Measurements from ENCODE around the gene YJEFN3.

Gene YJEFN3

DNA sequence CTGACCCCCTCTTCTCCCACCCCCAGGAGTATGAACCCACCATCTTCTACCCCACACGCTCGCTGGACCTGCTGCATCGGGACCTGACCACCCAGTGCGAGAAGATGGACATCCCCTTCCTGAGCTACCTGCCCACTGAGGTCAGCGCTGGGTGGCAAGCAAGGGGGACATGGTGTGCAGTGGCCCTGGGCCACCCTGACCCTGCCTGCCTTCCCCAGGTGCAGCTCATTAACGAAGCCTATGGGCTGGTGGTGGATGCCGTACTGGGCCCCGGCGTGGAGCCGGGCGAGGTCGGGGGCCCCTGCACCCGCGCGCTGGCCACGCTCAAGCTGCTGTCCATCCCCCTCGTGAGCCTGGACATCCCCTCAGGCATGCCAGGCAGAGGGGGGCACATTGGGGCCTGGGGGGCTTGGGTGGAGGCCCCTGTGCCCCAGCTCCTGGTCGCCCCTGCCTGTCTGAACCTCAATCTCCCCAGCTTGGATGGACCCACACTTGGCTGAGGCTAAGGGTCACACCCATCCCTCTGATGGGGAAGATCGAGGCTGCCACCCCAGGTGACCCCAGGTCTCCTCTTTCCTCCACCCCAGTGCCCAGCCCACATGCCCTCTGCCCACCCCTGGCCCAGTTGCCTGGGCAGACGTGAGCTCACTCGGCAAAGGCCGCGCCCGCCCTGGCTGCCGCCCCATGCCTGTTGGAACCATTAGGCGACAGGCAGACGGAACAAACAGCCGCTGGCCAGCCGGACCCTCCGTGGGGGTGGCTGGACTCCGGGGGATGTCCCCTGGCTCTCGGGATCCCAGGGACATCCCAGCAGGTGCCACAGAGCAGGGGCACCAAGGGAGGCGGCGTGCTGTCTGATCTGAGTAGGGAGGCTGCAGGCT lies 6.8 kb downstream of the YJEFN3 start:
- Histone ChIP-seq H3K27me3 (ENCODE audit: control insufficient read depth, insufficient read depth, low read length) (peaks cover 37% of the 10 kb centered on the region), H3K27ac (ENCODE audit: low read depth, low read length) (no peak overlapping the region), H3K9me3 (ENCODE audit: control insufficient read depth, insufficient read depth, low read depth, low read length) (no peaks in the 10 kb centered on the region), H3K36me3 (ENCODE audit: control insufficient read depth, insufficient read depth, low read length) (no peaks in the 10 kb centered on the region; the same call in 1 of the 2 replicates), H3K9ac (ENCODE audit: low read length) (no peak overlapping the region), H3K4me3 (ENCODE audit: low read depth, low read length) (no peak overlapping the region), H3K4me1 (ENCODE audit: control insufficient read depth, insufficient read depth, low read length) (peaks cover 14% of the 10 kb centered on the region; the same call in 1 of the 2 replicates)

DNA sequence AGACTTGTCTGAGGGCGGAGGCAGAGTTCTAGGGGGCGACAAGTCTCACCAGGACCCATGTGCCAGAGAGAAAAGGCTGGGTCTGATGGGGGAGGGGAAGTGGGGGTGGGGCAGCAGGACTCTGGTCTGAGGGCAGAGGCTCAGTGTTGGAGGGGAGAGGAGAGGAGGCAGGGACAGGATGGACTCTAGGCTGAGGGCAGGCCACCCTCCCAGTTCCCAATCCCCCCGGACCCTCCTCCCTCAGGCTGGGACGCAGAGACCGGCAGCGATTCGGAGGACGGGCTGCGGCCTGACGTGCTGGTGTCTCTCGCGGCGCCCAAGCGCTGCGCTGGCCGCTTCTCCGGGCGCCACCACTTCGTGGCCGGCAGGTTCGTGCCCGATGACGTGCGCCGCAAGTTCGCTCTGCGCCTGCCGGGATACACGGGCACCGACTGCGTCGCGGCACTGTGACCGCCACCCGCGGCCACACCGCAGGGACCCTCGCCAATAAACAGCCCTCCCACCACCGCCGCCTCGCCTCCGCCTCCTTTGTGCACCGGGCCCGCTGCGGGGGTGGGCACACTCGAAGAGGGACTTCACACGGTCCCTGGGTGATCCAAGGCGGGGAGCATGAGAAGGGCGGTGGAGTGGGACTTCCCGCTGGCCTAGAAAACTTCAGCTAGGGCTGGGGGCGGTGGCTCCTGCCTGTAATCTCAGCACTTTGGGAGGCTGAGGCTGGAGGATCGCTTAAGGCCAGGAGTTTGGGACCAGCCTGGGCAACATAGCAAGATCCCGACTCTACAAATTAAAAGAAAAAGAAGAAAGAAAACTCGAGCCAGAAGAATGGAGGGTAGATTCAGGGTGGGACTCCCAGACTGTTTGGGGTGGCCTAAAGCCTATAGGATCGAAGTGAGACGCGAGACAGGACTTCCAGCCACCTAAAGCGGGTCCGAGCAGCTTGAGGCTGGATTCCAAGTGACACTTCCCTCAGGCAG lies 8.7 kb downstream of the YJEFN3 start:
- Histone ChIP-seq H3K27me3 (ENCODE audit: control insufficient read depth, insufficient read depth, low read length) (peaks cover 41% of the 10 kb centered on the region), H3K9ac (ENCODE audit: low read length) (no peak overlapping the region), H3K4me1 (ENCODE audit: control insufficient read depth, insufficient read depth, low read length) (peaks cover 11% of the 10 kb centered on the region; the same call in 1 of the 2 replicates), H3K9me3 (ENCODE audit: control insufficient read depth, insufficient read depth, low read depth, low read length) (no peaks in the 10 kb centered on the region), H3K36me3 (ENCODE audit: control insufficient read depth, insufficient read depth, low read length) (no peaks in the 10 kb centered on the region; the same call in 1 of the 2 replicates), H3K4me3 (ENCODE audit: low read depth, low read length) (peak overlapping the region; percentile 68), H3K27ac (ENCODE audit: low read depth, low read length) (no peak overlapping the region)

DNA sequence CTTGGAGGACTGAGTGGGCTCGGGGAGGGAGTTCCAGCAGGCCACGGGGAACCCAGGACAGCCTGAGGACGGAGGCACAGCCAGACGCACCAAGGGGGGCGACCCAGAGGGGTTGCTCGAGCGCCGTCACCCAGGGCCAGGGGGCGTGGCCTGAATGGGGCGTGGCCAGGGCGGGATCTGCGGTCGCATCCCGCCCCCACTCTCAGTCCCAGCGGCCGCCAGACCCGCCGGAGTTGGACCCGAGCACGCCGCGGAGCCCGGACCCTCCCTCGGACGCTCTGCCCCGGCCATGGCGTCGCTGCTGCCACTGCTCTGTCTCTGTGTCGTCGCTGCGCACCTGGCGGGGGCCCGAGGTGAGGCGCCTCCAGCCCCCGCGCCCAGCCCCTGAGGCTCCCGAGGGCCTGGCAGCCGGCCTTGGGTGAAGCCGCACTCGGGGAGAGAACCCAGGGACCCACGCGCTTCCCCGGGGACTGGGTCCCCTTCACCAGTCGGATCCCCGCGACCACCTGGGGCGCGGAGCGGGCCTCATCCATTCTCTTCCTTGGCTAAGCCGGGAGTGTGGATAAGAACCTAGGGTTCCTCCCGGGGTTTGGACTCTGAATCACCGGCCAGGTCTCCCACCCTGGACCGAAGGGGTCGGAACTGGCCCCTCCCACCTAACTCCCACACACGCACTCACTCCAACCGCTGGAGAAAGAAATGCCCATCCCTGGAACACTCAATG lies 9.5 kb downstream of the YJEFN3 start, which contains the start of gene CILP2:
Gene CILP2 (plus strand): TSS at position 205 of the 724 bp plus-strand sequence. CDS start 85 bp downstream, at position 290.
- Histone ChIP-seq H3K27me3 (ENCODE audit: control insufficient read depth, insufficient read depth, low read length) (peaks cover 41% of the 10 kb centered on the region), H3K9me3 (ENCODE audit: control insufficient read depth, insufficient read depth, low read depth, low read length) (no peaks in the 10 kb centered on the region), H3K4me1 (ENCODE audit: control insufficient read depth, insufficient read depth, low read length) (peaks cover 8% of the 10 kb centered on the region; the same call in 1 of the 2 replicates), H3K27ac (ENCODE audit: low read depth, low read length) (no peak within 1 kb of the TSS), H3K4me3 (ENCODE audit: low read depth, low read length) (peak within 1 kb of the TSS; percentile 68), H3K36me3 (ENCODE audit: control insufficient read depth, insufficient read depth, low read length) (no peaks in the 10 kb centered on the region; the same call in 1 of the 2 replicates), H3K9ac (ENCODE audit: low read length) (peak within 1 kb of the TSS; percentile 27)

DNA sequence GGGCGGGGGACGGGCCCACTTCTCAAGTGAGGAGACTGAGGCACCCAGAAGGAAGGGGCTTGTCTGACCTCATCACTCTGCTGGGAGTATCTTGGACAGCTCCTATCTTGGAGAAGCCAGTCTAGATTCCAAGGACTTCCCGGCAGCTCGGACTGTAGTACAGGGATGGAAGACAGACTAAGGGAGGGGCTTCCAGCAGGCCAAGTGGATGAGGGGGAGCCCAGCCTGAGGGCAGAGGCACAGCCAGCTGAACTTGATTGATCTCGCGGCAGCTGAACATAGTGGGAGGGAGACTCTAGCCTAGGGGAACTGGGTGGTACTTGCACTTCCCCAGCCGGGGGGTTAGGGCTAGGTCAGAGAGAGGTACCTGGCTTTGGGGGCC lies 10.1 kb downstream of the YJEFN3 start:
- H3K9me3 ChIP-seq (ENCODE audit: control insufficient read depth, insufficient read depth, low read depth, low read length) = no peaks in the 10 kb centered on the region
- peaks cover 8% of the 10 kb centered on the region; the same call in 1 of the 2 replicates for H3K4me1 ChIP-seq (ENCODE audit: control insufficient read depth, insufficient read depth, low read length)
- H3K27me3 ChIP-seq (ENCODE audit: control insufficient read depth, insufficient read depth, low read length) = peaks cover 41% of the 10 kb centered on the region
- H3K9ac ChIP-seq (ENCODE audit: low read length) = no peak overlapping the region
- no peaks in the 10 kb centered on the region; the same call in 1 of the 2 replicates for H3K36me3 ChIP-seq (ENCODE audit: control insufficient read depth, insufficient read depth, low read length)
- H3K4me3 ChIP-seq (ENCODE audit: low read depth, low read length) = peak overlapping the region; percentile 68
- no peak overlapping the region for H3K27ac ChIP-seq (ENCODE audit: low read depth, low read length)

DNA sequence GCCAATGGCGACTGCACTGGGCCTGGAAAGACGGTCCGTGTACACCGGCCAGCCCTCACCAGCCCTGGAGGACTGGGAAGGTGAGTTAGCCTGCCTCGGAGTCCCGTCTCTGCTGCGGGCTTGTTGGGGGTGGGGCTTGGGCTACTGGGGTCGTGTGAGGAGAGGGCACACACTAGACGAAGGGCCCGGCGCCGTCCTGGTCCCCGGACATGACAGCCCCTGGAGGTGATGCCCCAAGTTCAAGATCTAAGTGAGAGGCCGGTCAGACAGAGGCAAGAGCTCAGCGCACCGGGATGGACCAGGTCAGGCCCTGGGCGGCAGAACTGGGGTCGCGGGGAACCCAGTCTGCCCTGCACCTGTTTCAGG lies 11.0 kb downstream of the YJEFN3 start:
- Histone ChIP-seq H3K27ac (ENCODE audit: low read depth, low read length) (no peak overlapping the region), H3K4me3 (ENCODE audit: low read depth, low read length) (no peak overlapping the region), H3K9me3 (ENCODE audit: control insufficient read depth, insufficient read depth, low read depth, low read length) (no peaks in the 10 kb centered on the region), H3K4me1 (ENCODE audit: control insufficient read depth, insufficient read depth, low read length) (peaks cover 8% of the 10 kb centered on the region; the same call in 1 of the 2 replicates), H3K9ac (ENCODE audit: low read length) (no peak overlapping the region), H3K36me3 (ENCODE audit: control insufficient read depth, insufficient read depth, low read length) (no peaks in the 10 kb centered on the region; the same call in 1 of the 2 replicates), H3K27me3 (ENCODE audit: control insufficient read depth, insufficient read depth, low read length) (peaks cover 36% of the 10 kb centered on the region)

DNA sequence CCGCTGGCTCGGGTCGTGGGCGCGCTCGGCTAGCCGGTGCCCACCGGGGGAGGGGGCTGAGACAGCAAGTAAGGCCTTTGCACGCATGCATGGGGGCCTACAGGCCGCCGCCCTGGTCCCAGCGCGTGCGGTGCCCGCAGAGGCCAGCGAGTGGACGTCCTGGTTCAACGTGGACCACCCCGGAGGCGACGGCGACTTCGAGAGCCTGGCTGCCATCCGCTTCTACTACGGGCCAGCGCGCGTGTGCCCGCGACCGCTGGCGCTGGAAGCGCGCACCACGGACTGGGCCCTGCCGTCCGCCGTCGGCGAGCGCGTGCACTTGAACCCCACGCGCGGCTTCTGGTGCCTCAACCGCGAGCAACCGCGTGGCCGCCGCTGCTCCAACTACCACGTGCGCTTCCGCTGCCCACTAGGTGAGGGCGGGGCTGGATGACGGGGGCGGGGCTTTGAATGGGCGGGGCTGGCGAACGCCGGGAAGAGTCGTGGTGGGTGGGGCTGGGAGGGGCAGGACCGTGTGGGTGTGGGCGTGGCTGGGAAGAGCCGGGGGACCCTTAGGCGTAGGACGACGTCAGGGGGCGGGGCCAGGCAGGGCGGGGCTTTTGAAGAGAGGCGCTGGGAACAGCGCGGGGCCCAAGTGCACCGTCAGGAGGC lies 11.5 kb downstream of the YJEFN3 start:
- Histone ChIP-seq H3K27ac (ENCODE audit: low read depth, low read length) (no peak overlapping the region), H3K4me3 (ENCODE audit: low read depth, low read length) (peak overlapping the region; percentile 76), H3K9ac (ENCODE audit: low read length) (no peak overlapping the region), H3K9me3 (ENCODE audit: control insufficient read depth, insufficient read depth, low read depth, low read length) (no peaks in the 10 kb centered on the region), H3K27me3 (ENCODE audit: control insufficient read depth, insufficient read depth, low read length) (peaks cover 36% of the 10 kb centered on the region), H3K36me3 (ENCODE audit: control insufficient read depth, insufficient read depth, low read length) (no peaks in the 10 kb centered on the region; the same call in 1 of the 2 replicates), H3K4me1 (ENCODE audit: control insufficient read depth, insufficient read depth, low read length) (peaks cover 8% of the 10 kb centered on the region; the same call in 1 of the 2 replicates)

DNA sequence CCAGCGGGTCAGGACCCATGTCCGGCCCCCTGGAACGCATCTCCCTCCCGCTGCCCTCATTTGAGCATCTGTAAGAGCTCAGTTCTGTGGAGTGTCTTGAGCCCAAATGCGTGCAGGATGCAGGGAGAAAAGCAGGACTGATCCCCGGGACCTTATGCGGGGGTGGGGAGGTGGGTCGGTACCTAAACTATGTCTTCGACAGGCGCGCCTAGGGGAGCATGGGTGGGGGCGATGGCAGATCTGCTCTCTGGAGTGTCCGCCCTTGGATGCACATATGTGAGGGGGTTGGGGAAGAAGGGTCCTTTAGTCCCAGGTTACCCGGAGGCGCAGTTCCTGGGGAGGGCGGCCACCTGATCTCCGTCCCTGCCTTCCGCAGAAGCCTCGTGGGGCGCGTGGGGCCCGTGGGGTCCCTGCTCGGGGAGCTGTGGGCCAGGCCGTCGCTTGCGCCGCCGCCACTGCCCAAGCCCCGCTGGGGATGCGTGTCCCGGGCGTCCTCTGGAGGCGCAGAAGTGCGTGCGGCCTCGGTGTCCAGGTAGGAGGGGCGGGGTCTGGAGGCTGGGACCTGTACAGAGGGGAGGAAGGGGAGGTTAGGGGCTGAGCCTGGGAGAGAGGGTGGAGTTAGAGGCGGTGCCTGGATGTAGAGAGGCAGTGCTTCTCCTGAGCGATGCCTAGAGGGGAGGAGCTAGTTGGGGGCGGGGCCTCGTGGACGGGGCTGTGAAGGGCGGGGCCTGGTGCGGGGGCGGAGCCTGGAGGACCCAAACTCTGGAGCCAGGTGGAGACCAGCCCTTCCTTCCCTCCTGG lies 12.2 kb downstream of the YJEFN3 start:
- Histone ChIP-seq H3K27me3 (ENCODE audit: control insufficient read depth, insufficient read depth, low read length) (peaks cover 36% of the 10 kb centered on the region), H3K9me3 (ENCODE audit: control insufficient read depth, insufficient read depth, low read depth, low read length) (no peaks in the 10 kb centered on the region), H3K36me3 (ENCODE audit: control insufficient read depth, insufficient read depth, low read length) (no peaks in the 10 kb centered on the region), H3K27ac (ENCODE audit: low read depth, low read length) (no peak overlapping the region), H3K4me1 (ENCODE audit: control insufficient read depth, insufficient read depth, low read length) (peaks cover 8% of the 10 kb centered on the region; the same call in 1 of the 2 replicates), H3K4me3 (ENCODE audit: low read depth, low read length) (peak overlapping the region; percentile 76), H3K9ac (ENCODE audit: low read length) (peak overlapping the region; percentile 42)

DNA sequence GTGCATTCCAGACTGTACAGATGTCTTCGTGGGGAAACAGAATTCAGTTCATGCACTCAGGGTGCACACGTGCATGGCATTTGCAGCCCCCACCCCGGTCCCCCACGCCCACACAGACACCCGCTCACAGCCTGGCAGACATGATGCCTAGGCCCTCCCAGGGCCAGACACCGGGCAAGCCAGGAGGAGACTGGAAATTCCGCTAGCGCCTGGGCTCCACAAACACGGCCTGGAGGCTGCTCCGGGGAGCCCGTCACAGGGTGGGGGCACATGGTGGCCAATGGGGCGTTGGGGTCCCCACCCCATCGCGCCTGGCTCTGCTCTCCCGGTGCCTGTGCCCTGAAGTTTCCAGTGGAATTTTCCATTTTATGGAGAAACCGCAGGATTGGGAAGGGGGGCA lies 12.9 kb downstream of the YJEFN3 start:
- Histone ChIP-seq H3K27ac (ENCODE audit: low read depth, low read length) (no peak overlapping the region), H3K9ac (ENCODE audit: low read length) (no peak overlapping the region), H3K4me3 (ENCODE audit: low read depth, low read length) (no peak overlapping the region), H3K9me3 (ENCODE audit: control insufficient read depth, insufficient read depth, low read depth, low read length) (no peaks in the 10 kb centered on the region), H3K36me3 (ENCODE audit: control insufficient read depth, insufficient read depth, low read length) (no peaks in the 10 kb centered on the region), H3K27me3 (ENCODE audit: control insufficient read depth, insufficient read depth, low read length) (peaks cover 36% of the 10 kb centered on the region), H3K4me1 (ENCODE audit: control insufficient read depth, insufficient read depth, low read length) (peaks cover 8% of the 10 kb centered on the region; the same call in 1 of the 2 replicates)

DNA sequence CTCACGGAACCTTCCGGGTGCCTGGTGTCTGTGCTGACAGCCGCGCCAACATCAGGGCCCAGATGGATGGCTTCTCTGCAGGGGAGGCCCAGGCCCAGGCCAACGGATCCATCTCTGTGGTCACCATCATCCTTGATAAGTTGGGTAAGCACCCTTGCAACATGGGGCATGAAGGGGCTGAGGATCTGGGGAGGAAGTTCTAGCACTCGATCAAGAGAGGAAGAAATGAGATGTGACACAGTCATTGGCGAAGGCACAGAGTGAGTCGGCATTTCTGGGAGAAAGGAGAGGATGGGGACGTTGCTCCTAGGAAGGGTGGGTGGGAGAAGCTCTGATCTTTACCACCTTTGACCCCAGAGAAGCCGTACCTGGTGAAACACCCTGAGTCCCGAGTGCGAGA lies 13.8 kb downstream of the YJEFN3 start:
- Histone ChIP-seq H3K27me3 (ENCODE audit: control insufficient read depth, insufficient read depth, low read length) (peaks cover 33% of the 10 kb centered on the region), H3K4me3 (ENCODE audit: low read depth, low read length) (no peak overlapping the region), H3K4me1 (ENCODE audit: control insufficient read depth, insufficient read depth, low read length) (peaks cover 8% of the 10 kb centered on the region; the same call in 1 of the 2 replicates), H3K27ac (ENCODE audit: low read depth, low read length) (no peak overlapping the region), H3K9me3 (ENCODE audit: control insufficient read depth, insufficient read depth, low read depth, low read length) (no peaks in the 10 kb centered on the region), H3K9ac (ENCODE audit: low read length) (no peak overlapping the region), H3K36me3 (ENCODE audit: control insufficient read depth, insufficient read depth, low read length) (no peaks in the 10 kb centered on the region)
